Activated naive CD8-positive, alpha-beta T cell treated with anti-CD3 and anti-CD28 coated beads for 36 hours (primary cell): Measurements from ENCODE around the gene SLC9A7. TPM values are rescaled to one million over a fixed set of nuclear protein-coding genes. Genes with fewer than 3 reads are reported as not detected.

Experiments used
- DNase-seq: peaks from one replicate; pipeline ENCODE4 v3.0.0; 2021
- H3K27ac Mint-ChIP-seq: one replicate; pipeline ENCODE4 v1.8.0; 2022; ENCODE audit warnings: mild to moderate bottlenecking, moderate library complexity, mixed read lengths
- H3K27me3 Mint-ChIP-seq: one replicate; pipeline ENCODE4 v1.8.0; 2022; ENCODE audit warnings: mild to moderate bottlenecking, mixed read lengths
- H3K36me3 Mint-ChIP-seq: one replicate; pipeline ENCODE4 v1.8.0; 2021; ENCODE audit warnings: mild to moderate bottlenecking, mixed read lengths
- H3K4me1 Mint-ChIP-seq: one replicate; pipeline ENCODE4 v1.8.0; 2021; ENCODE audit warnings: mixed read lengths
- H3K4me3 Mint-ChIP-seq: one replicate; pipeline ENCODE4 v1.8.0; 2022; ENCODE audit warnings: mild to moderate bottlenecking, moderate library complexity, mixed read lengths
- H3K9me3 Mint-ChIP-seq: one replicate; pipeline ENCODE4 v1.8.0; 2022; ENCODE audit warnings: mixed read lengths
- total RNA-seq, 2 experiments: library from RNA; stranded (reverse); gene quantifications; one replicate each; pipeline ENCODE4 v1.2.3, GENCODE V29; 2021

Gene SLC9A7
- total RNA-seq, 2 experiments from 2014 or later, result 11.5 to 12.4 TPM

- Mint-ChIP-seq H3K4me1 (peaks cover 2% of the 10 kb centered on the region), H3K9me3 (no peaks in the 10 kb centered on the region), H3K27me3 (no peaks in the 10 kb centered on the region), H3K36me3 (peaks cover 3% of the 10 kb centered on the region), H3K4me3 (no peak overlapping the region), H3K27ac (no peak overlapping the region)
- no peak for DNase-seq
Measured at GRCh38 chrX:46597771-46598170, 161.1 kb downstream of the SLC9A7 start.

GRCh38 chrX:46597208-46597607 is 161.7 kb downstream of the SLC9A7 start:
- H3K4me1 Mint-ChIP-seq, result peaks cover 2% of the 10 kb centered on the region
- H3K36me3 Mint-ChIP-seq, result peaks cover 3% of the 10 kb centered on the region
- no peaks in the 10 kb centered on the region for H3K9me3 Mint-ChIP-seq
- no peak for DNase-seq
- no peak overlapping the region for H3K27ac Mint-ChIP-seq
- H3K27me3 Mint-ChIP-seq, result no peaks in the 10 kb centered on the region
- no peak overlapping the region for H3K4me3 Mint-ChIP-seq

GRCh38 chrX:46595084-46595483 is 163.8 kb downstream of the SLC9A7 start:
- H3K27me3 Mint-ChIP-seq, result no peaks in the 10 kb centered on the region
- H3K4me3 Mint-ChIP-seq, result no peak overlapping the region
- H3K36me3 Mint-ChIP-seq, result peaks cover 2% of the 10 kb centered on the region
- DNase-seq, result no peak
- H3K27ac Mint-ChIP-seq, result no peak overlapping the region
- no peaks in the 10 kb centered on the region for H3K4me1 Mint-ChIP-seq
- H3K9me3 Mint-ChIP-seq, result no peaks in the 10 kb centered on the region

- no peaks in the 10 kb centered on the region for H3K9me3 Mint-ChIP-seq
- DNase-seq, result no peak
- H3K27me3 Mint-ChIP-seq, result no peaks in the 10 kb centered on the region
- H3K4me1 Mint-ChIP-seq, result peaks cover 11% of the 10 kb centered on the region
- no peak overlapping the region for H3K27ac Mint-ChIP-seq
- H3K4me3 Mint-ChIP-seq, result no peak overlapping the region
- H3K36me3 Mint-ChIP-seq, result no peaks in the 10 kb centered on the region
Measured at GRCh38 chrX:46589977-46590723, 168.8 kb downstream of the SLC9A7 start.

- Mint-ChIP-seq H3K27ac (peak overlapping the region; percentile 48), H3K4me1 (peaks cover 11% of the 10 kb centered on the region), H3K9me3 (no peaks in the 10 kb centered on the region), H3K36me3 (no peaks in the 10 kb centered on the region), H3K27me3 (no peaks in the 10 kb centered on the region), H3K4me3 (peak overlapping the region; percentile 50)
- no peak for DNase-seq
Measured at GRCh38 chrX:46588263-46588662, 170.7 kb downstream of the SLC9A7 start.

GRCh38 chrX:46587753-46588171 is 171.2 kb downstream of the SLC9A7 start:
- H3K4me1 Mint-ChIP-seq, result peaks cover 11% of the 10 kb centered on the region

GRCh38 chrX:46587158-46587557 is 171.8 kb downstream of the SLC9A7 start:
- Mint-ChIP-seq H3K4me3 (no peak overlapping the region), H3K27me3 (no peaks in the 10 kb centered on the region), H3K27ac (no peak overlapping the region), H3K4me1 (peaks cover 11% of the 10 kb centered on the region), H3K36me3 (no peaks in the 10 kb centered on the region), H3K9me3 (no peaks in the 10 kb centered on the region)
- no peak for DNase-seq

More at GRCh38 chrX:46587753-46588171, 171.2 kb downstream of the SLC9A7 start:
- Mint-ChIP-seq H3K36me3 (no peaks in the 10 kb centered on the region), H3K4me3 (peak overlapping the region; percentile 50), H3K27ac (no peak overlapping the region), H3K9me3 (no peaks in the 10 kb centered on the region), H3K27me3 (no peaks in the 10 kb centered on the region)
- DNase-seq, result no peak

GRCh38 chrX:46584736-46585135 is 174.2 kb downstream of the SLC9A7 start:
- peaks cover 11% of the 10 kb centered on the region for H3K4me1 Mint-ChIP-seq
- no peaks in the 10 kb centered on the region for H3K9me3 Mint-ChIP-seq
- no peak overlapping the region for H3K27ac Mint-ChIP-seq
- no peaks in the 10 kb centered on the region for H3K27me3 Mint-ChIP-seq
- DNase-seq, result no peak
- H3K4me3 Mint-ChIP-seq, result no peak overlapping the region
- H3K36me3 Mint-ChIP-seq, result no peaks in the 10 kb centered on the region

- H3K27me3 Mint-ChIP-seq, result no peaks in the 10 kb centered on the region
- H3K9me3 Mint-ChIP-seq, result no peaks in the 10 kb centered on the region
- H3K4me1 Mint-ChIP-seq, result peaks cover 7% of the 10 kb centered on the region
- H3K4me3 Mint-ChIP-seq, result no peak overlapping the region
- H3K27ac Mint-ChIP-seq, result no peak overlapping the region
- DNase-seq, result no peak
- peaks cover 2% of the 10 kb centered on the region for H3K36me3 Mint-ChIP-seq
Measured at GRCh38 chrX:46582966-46583365, 176.0 kb downstream of the SLC9A7 start.

- no peak overlapping the region for H3K4me3 Mint-ChIP-seq
Measured at GRCh38 chrX:46582325-46582724, 176.6 kb downstream of the SLC9A7 start.

GRCh38 chrX:46580613-46581012 is 178.3 kb downstream of the SLC9A7 start:
- no peak for DNase-seq
- no peaks in the 10 kb centered on the region for H3K9me3 Mint-ChIP-seq
- H3K4me3 Mint-ChIP-seq, result no peak overlapping the region
- H3K4me1 Mint-ChIP-seq, result peaks cover 6% of the 10 kb centered on the region
- H3K27me3 Mint-ChIP-seq, result peaks cover 17% of the 10 kb centered on the region
- H3K27ac Mint-ChIP-seq, result no peak overlapping the region
- peaks cover 2% of the 10 kb centered on the region for H3K36me3 Mint-ChIP-seq

More at GRCh38 chrX:46582325-46582724, 176.6 kb downstream of the SLC9A7 start:
- DNase-seq, result no peak
- Mint-ChIP-seq H3K9me3 (no peaks in the 10 kb centered on the region), H3K36me3 (peaks cover 2% of the 10 kb centered on the region), H3K27me3 (peaks cover 3% of the 10 kb centered on the region), H3K27ac (no peak overlapping the region), H3K4me1 (peaks cover 3% of the 10 kb centered on the region)

- Mint-ChIP-seq H3K27me3 (peaks cover 20% of the 10 kb centered on the region), H3K36me3 (peaks cover 2% of the 10 kb centered on the region), H3K4me1 (peaks cover 8% of the 10 kb centered on the region), H3K4me3 (no peak overlapping the region), H3K27ac (no peak overlapping the region), H3K9me3 (no peaks in the 10 kb centered on the region)
- DNase-seq, result no peak
Measured at GRCh38 chrX:46579250-46579649, 179.7 kb downstream of the SLC9A7 start.

- Mint-ChIP-seq H3K36me3 (peaks cover 2% of the 10 kb centered on the region), H3K27ac (no peak overlapping the region), H3K9me3 (no peaks in the 10 kb centered on the region), H3K4me1 (peaks cover 18% of the 10 kb centered on the region), H3K27me3 (peaks cover 20% of the 10 kb centered on the region), H3K4me3 (no peak overlapping the region)
- DNase-seq, result no peak
Measured at GRCh38 chrX:46577221-46578005, 181.5 kb downstream of the SLC9A7 start.

GRCh38 chrX:46576458-46576857 is 182.5 kb downstream of the SLC9A7 start:
- peak overlapping the region; percentile 29 for H3K4me3 Mint-ChIP-seq
- H3K27me3 Mint-ChIP-seq, result peaks cover 20% of the 10 kb centered on the region
- H3K4me1 Mint-ChIP-seq, result peaks cover 27% of the 10 kb centered on the region
- DNase-seq, result no peak
- H3K36me3 Mint-ChIP-seq, result peaks cover 2% of the 10 kb centered on the region
- no peaks in the 10 kb centered on the region for H3K9me3 Mint-ChIP-seq
- no peak overlapping the region for H3K27ac Mint-ChIP-seq

GRCh38 chrX:46575991-46576392 is 182.9 kb downstream of the SLC9A7 start:
- Mint-ChIP-seq H3K36me3 (peaks cover 2% of the 10 kb centered on the region), H3K4me1 (peaks cover 27% of the 10 kb centered on the region)

More at GRCh38 chrX:46575991-46576392, 182.9 kb downstream of the SLC9A7 start:
- DNase-seq, result no peak
- peaks cover 20% of the 10 kb centered on the region for H3K27me3 Mint-ChIP-seq
- no peaks in the 10 kb centered on the region for H3K9me3 Mint-ChIP-seq
- no peak overlapping the region for H3K27ac Mint-ChIP-seq
- H3K4me3 Mint-ChIP-seq, result peak overlapping the region; percentile 29
